HEK293T (cell line): ENCODE measurements around the gene MIB2.
A peak's percentile ranks its signal among the peaks of the same experiment; 100 is the strongest.
"Not testable (repeated sequence)": the region's sequence is repeated elsewhere in the genome, so short reads cannot be mapped to it uniquely, and the experiment has no call there.

Source experiments
- CTCF ChIA-PET: fragments of 350-600 bp; formaldehyde crosslinking; extraction: SDS; loops from one replicate; lab custom pipeline; 2021; ENCODE audit warnings: antibody characterized with exemption, inconsistent platforms; lab: Yijun Ruan, JAX
- POLR2A ChIA-PET: fragments of 350-600 bp; formaldehyde crosslinking; extraction: SDS; loops from one replicate; lab custom pipeline; 2020; ENCODE audit warnings: antibody characterized with exemption, inconsistent platforms; lab: Yijun Ruan, JAX
- DNase-seq: peaks from one replicate; pipeline ENCODE4 v3.0.0; 2012; ENCODE audit warnings: mixed read lengths; ENCODE audit errors: extremely low spot score
- ARNT ChIP-seq: fragments of 450-650 bp; IDR thresholded peaks from 2 replicates; pipeline ENCODE4 v1.6.1; 2017; ENCODE audit warnings: mild to moderate bottlenecking
- BHLHE40 ChIP-seq: fragments of 450-650 bp; IDR thresholded peaks from 2 replicates; pipeline ENCODE4 v1.6.1; 2016; ENCODE audit warnings: mild to moderate bottlenecking, moderate library complexity, borderline replicate concordance
- CTBP1 ChIP-seq: fragments of 450-650 bp; IDR thresholded peaks from 2 replicates; pipeline ENCODE4 v1.6.1; 2016; ENCODE audit warnings: borderline replicate concordance
- ELF4 ChIP-seq: fragments of 450-650 bp; IDR thresholded peaks from 2 replicates; pipeline ENCODE4 v1.6.1; 2017; ENCODE audit warnings: antibody characterized with exemption
- FOXA1 ChIP-seq: fragments of 450-650 bp; IDR thresholded peaks from 2 replicates; pipeline ENCODE4 v1.6.1; 2016; ENCODE audit warnings: mild to moderate bottlenecking
- FOXK2 ChIP-seq: fragments of 450-650 bp; IDR thresholded peaks from 2 replicates; pipeline ENCODE4 v1.6.1; 2016; ENCODE audit warnings: mild to moderate bottlenecking
- FOXM1 ChIP-seq: fragments of 450-650 bp; IDR thresholded peaks from 2 replicates; pipeline ENCODE4 v1.6.1; 2017; ENCODE audit warnings: mild to moderate bottlenecking, borderline replicate concordance
- HDGF ChIP-seq: fragments of 450-650 bp; IDR thresholded peaks from 2 replicates; pipeline ENCODE4 v1.6.1; 2017; ENCODE audit warnings: antibody characterized with exemption, borderline replicate concordance
- L3MBTL2 ChIP-seq: fragments of 450-650 bp; conservative IDR thresholded peaks from 2 replicates; pipeline ENCODE4 v1.6.1; 2016; ENCODE audit warnings: mild to moderate bottlenecking
- LEF1 ChIP-seq: fragments of 450-650 bp; IDR thresholded peaks from 2 replicates; pipeline ENCODE4 v1.6.1; 2017; ENCODE audit warnings: mild to moderate bottlenecking, borderline replicate concordance
- NFRKB ChIP-seq: fragments of 450-650 bp; IDR thresholded peaks from 2 replicates; pipeline ENCODE4 v1.6.1; 2016; ENCODE audit warnings: mild to moderate bottlenecking, moderate library complexity
- PKNOX1 ChIP-seq: fragments of 450-650 bp; IDR thresholded peaks from 2 replicates; pipeline ENCODE4 v1.6.1; 2016
- SP1 ChIP-seq: fragments of 450-650 bp; IDR thresholded peaks from 2 replicates; pipeline ENCODE4 v1.6.1; 2017
- SUZ12 ChIP-seq: fragments of 450-650 bp; IDR thresholded peaks from 2 replicates; pipeline ENCODE4 v1.6.1; 2016; ENCODE audit warnings: mild to moderate bottlenecking
- TARDBP ChIP-seq: fragments of 450-650 bp; IDR thresholded peaks from 2 replicates; pipeline ENCODE4 v1.6.1; 2016
- ZNF384 ChIP-seq: fragments of 450-650 bp; IDR thresholded peaks from 2 replicates; pipeline ENCODE4 v1.6.1; 2016

Gene MIB2

GRCh38 chr1:1593834-1594601 lies 21.3 kb upstream of the MIB2 start:
- no peak for DNase-seq
- POLR2A ChIA-PET, result interaction anchor here (1.7 kb wide), 1 partner anchor 21 kb away, joined by 6 read pairs; the partner anchor contains the start of gene MIB2
- CTCF ChIA-PET, result no interaction called here
- TF ChIP-seq LEF1 (no peak), ZNF384 (no peak), ELF4 (no peak), FOXK2 (no peak), HDGF (no peak), FOXM1 (no peak), SP1 (no peak), L3MBTL2 (no peak), SUZ12 (no peak), CTBP1 (no peak), NFRKB (no peak), FOXA1 (no peak), PKNOX1 (no peak), BHLHE40 (no peak), ARNT (no peak), TARDBP (no peak)

GRCh38 chr1:1594602-1595260 lies 20.6 kb upstream of the MIB2 start:
- DNase-seq, result no peak
- ChIA-PET POLR2A (interaction anchor here (1.7 kb wide), 1 partner anchor 20 kb away, joined by 6 read pairs; the partner anchor contains the start of gene MIB2), CTCF (no interaction called here)
- no peak for TF ChIP-seq ZNF384
- TF ChIP-seq ELF4, result no peak
- no peak for TF ChIP-seq SUZ12
- TF ChIP-seq SP1, result no peak
- no peak for TF ChIP-seq CTBP1
- no peak for TF ChIP-seq TARDBP
- TF ChIP-seq FOXK2, result no peak
- no peak for TF ChIP-seq FOXM1
- no peak for TF ChIP-seq L3MBTL2
- no peak for TF ChIP-seq BHLHE40
- no peak for TF ChIP-seq PKNOX1
- TF ChIP-seq FOXA1, result no peak
- TF ChIP-seq ARNT, result no peak
- TF ChIP-seq NFRKB, result no peak
- TF ChIP-seq LEF1, result no peak
- no peak for TF ChIP-seq HDGF

- CTCF ChIA-PET, POLR2A ChIA-PET: not testable (repeated sequence)
These were observed 20.0 kb upstream of the MIB2 start for GRCh38 chr1:1595341-1595740.

GRCh38 chr1:1596493-1597274 lies 18.6 kb upstream of the MIB2 start:
- no peak for DNase-seq
- POLR2A ChIA-PET, result interaction anchor here (0.9 to 2.4 kb wide), 5 partner anchors 10 to 26 kb away, joined by 3 to 16 read pairs (median 3); partner anchors contain the start of gene MIB2
- CTCF ChIA-PET, result no interaction called here

More at GRCh38 chr1:1595341-1595740, 20.0 kb upstream of the MIB2 start:
- DNase-seq, result not testable (repeated sequence)

More at GRCh38 chr1:1596493-1597274, 18.6 kb upstream of the MIB2 start:
- 0 out of 2 replicates have a peak, but pooled peaks have one; percentile 4 for TF ChIP-seq CTBP1
- TF ChIP-seq L3MBTL2, result no peak
- no peak for TF ChIP-seq FOXK2
- no peak for TF ChIP-seq PKNOX1
- TF ChIP-seq FOXM1, result no peak
- TF ChIP-seq FOXA1, result no peak
- no peak for TF ChIP-seq NFRKB
- TF ChIP-seq ARNT, result no peak
